IMR-90 (cell line): ENCODE results near the gene LRFN4.

Source experiments
- CTCF ChIP-seq: conservative IDR thresholded peaks from 2 replicates; pipeline ENCODE4 v1.5.1; 2012; ENCODE audit warnings: mild to moderate bottlenecking, low read depth, low read length, improper control_type of control experiment
- ELK1 ChIP-seq: fragments of 150-350 bp; IDR thresholded peaks from 2 replicates; pipeline ENCODE4 v1.6.1; 2016; ENCODE audit warnings: low read depth, mild to moderate bottlenecking, low read length, moderate library complexity, borderline replicate concordance
- FOS ChIP-seq: fragments of 150-350 bp; IDR thresholded peaks from 2 replicates; pipeline ENCODE4 v1.6.1; 2016; ENCODE audit warnings: low read depth, low read length
- MAFK ChIP-seq: IDR thresholded peaks from 2 replicates; pipeline ENCODE4 v1.6.1; 2012; ENCODE audit warnings: low read depth, low read length, improper control_type of control experiment
- MAZ ChIP-seq: IDR thresholded peaks from 2 replicates; pipeline ENCODE4 v1.6.1; 2012; ENCODE audit warnings: low read depth, mild to moderate bottlenecking, low read length, improper control_type of control experiment, moderate library complexity, borderline replicate concordance
- NFE2L2 ChIP-seq: fragments of 150-350 bp; IDR thresholded peaks from 2 replicates; pipeline ENCODE4 v1.6.1; 2016; ENCODE audit warnings: low read depth, mild to moderate bottlenecking, low read length
- POLR2A ChIP-seq: IDR thresholded peaks from 2 replicates; pipeline ENCODE4 v1.6.1; 2012; ENCODE audit warnings: mild to moderate bottlenecking, low read depth, low read length
- SMC3 ChIP-seq: fragments of 150-350 bp; IDR thresholded peaks from 2 replicates; pipeline ENCODE4 v1.6.1; 2016; ENCODE audit warnings: low read depth, mild to moderate bottlenecking, antibody characterized with exemption, low read length, moderate library complexity
- USF2 ChIP-seq: fragments of 150-350 bp; IDR thresholded peaks from 2 replicates; pipeline ENCODE4 v1.6.1; 2017; ENCODE audit warnings: mild to moderate bottlenecking, antibody characterized with exemption, low read length, low read depth

- no peak for TF ChIP-seq CTCF
- no peak for TF ChIP-seq ELK1
- no peak for TF ChIP-seq USF2
- no peak for TF ChIP-seq MAFK
- TF ChIP-seq POLR2A: no peak
- no peak for TF ChIP-seq FOS
- no peak for TF ChIP-seq MAZ
- TF ChIP-seq SMC3: no peak
- no peak for TF ChIP-seq NFE2L2
Measured at GRCh38 chr11:66844496-66845142, 12.2 kb upstream of the LRFN4 start.
